ENCODE measurements around the gene NCBP3. TPM values are rescaled to one million over a fixed set of nuclear protein-coding genes. Genes with fewer than 3 reads are reported as not detected.
"Not testable (repeated sequence)": the region's sequence is repeated elsewhere in the genome, so short reads cannot be mapped to it uniquely, and the experiment has no call there.

The NCBP3 gene
- total RNA-seq, 2 donors from 2014 or later: 14.8 to 370 TPM

DNA sequence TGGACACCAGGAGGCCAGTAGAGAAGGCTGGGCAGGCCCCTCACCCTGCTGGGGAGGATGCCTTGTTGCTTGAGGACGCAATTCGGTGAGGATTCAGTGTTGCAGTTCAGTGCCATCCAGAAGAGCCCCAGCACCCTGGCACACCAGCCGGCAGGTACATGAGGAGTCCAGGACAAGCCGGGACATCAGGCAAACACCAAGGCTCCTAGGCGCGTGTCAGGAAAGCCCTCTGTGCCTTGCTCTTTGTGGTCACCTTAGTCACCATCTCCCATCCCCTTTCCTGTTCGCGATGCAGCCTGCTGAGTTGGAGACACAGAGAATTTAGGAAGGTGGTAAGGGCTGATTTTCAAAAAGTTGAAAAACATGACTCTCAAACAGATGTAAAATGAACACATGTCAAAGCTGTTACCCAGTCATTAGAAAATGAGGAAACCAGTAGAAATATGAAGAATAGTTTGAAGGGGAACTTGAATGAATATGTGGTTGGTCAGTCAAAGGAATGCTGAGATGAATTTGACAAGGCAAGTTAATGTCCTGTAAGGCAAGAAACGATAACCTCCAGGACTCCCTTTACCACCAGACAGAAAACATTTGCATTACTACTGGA is 2.3 kb upstream of the NCBP3 start:
- no peak overlapping the region for H3K27ac ChIP-seq
- H3K36me3 ChIP-seq: no peaks in the 10 kb centered on the region
- WGBS: 77% methylated on average over 9 of the region's 9 CpGs
- no peaks in the 10 kb centered on the region for H3K27me3 ChIP-seq (replicated peaks; ENCODE audit: insufficient read depth)
- peaks cover 5% of the 10 kb centered on the region for H3K4me1 ChIP-seq (replicated peaks)
- intact Hi-C loops (cut with DNase I): loop anchor here (5.0 kb wide), 1 partner anchor 111 kb away; no protein-coding TSS in a partner anchor
- H3K9me3 ChIP-seq: no peaks in the 10 kb centered on the region
- TF ChIP-seq, protein P1, sequence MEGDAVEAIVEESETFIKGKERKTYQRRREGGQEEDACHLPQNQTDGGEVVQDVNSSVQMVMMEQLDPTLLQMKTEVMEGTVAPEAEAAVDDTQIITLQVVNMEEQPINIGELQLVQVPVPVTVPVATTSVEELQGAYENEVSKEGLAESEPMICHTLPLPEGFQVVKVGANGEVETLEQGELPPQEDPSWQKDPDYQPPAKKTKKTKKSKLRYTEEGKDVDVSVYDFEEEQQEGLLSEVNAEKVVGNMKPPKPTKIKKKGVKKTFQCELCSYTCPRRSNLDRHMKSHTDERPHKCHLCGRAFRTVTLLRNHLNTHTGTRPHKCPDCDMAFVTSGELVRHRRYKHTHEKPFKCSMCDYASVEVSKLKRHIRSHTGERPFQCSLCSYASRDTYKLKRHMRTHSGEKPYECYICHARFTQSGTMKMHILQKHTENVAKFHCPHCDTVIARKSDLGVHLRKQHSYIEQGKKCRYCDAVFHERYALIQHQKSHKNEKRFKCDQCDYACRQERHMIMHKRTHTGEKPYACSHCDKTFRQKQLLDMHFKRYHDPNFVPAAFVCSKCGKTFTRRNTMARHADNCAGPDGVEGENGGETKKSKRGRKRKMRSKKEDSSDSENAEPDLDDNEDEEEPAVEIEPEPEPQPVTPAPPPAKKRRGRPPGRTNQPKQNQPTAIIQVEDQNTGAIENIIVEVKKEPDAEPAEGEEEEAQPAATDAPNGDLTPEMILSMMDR (IDR thresholded peaks at IDR 0.05): no peak
- TF ChIP-seq POLR2AphosphoS5 (IDR thresholded peaks at IDR 0.05) (no peak), POLR2A (IDR thresholded peaks at IDR 0.05) (no peak)
- H3K4me3 ChIP-seq: no peak overlapping the region
- DNase-seq (ENCODE audit: low spot score): no peak

DNA sequence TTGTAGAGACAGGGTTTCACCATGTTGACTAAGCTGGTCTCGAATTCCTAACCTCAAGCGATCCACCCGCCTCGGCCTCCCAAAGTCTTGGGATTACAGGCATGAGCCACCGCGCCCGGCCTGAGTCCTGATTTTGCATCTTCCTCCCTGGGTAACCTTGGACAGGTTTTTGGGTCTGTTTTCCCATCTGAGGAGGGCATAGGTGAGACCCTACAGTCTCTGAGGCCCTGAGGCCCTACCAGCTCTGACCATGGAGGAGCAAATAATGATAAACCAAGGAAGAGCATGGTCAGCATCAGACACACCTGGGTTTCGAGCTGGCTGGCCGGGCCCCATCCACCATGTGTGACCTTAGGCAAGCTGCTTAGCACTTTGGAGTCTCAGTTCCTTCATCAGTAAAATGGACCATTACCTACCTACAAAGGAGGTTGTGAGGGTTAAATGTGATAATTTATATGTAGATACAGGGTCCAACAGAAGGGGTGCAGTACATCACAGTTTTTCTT is 1.2 kb upstream of the NCBP3 start:
- peaks cover 5% of the 10 kb centered on the region for H3K4me1 ChIP-seq (replicated peaks)
- 97% methylated on average over 9 of the region's 9 CpGs for WGBS
- no peak overlapping the region for H3K4me3 ChIP-seq
- H3K9me3 ChIP-seq: no peaks in the 10 kb centered on the region
- no peak for DNase-seq (ENCODE audit: low spot score)
- H3K27me3 ChIP-seq (replicated peaks; ENCODE audit: insufficient read depth): no peaks in the 10 kb centered on the region
- intact Hi-C loops (cut with DNase I): loop anchor here (5.0 kb wide), 1 partner anchor 110 kb away; no protein-coding TSS in a partner anchor
- H3K36me3 ChIP-seq: no peaks in the 10 kb centered on the region
- H3K27ac ChIP-seq: no peak overlapping the region
- TF ChIP-seq, protein P1 (IDR thresholded peaks at IDR 0.05): no peak
- no peak for TF ChIP-seq POLR2A (IDR thresholded peaks at IDR 0.05)
- TF ChIP-seq POLR2AphosphoS5 (IDR thresholded peaks at IDR 0.05): no peak

DNA sequence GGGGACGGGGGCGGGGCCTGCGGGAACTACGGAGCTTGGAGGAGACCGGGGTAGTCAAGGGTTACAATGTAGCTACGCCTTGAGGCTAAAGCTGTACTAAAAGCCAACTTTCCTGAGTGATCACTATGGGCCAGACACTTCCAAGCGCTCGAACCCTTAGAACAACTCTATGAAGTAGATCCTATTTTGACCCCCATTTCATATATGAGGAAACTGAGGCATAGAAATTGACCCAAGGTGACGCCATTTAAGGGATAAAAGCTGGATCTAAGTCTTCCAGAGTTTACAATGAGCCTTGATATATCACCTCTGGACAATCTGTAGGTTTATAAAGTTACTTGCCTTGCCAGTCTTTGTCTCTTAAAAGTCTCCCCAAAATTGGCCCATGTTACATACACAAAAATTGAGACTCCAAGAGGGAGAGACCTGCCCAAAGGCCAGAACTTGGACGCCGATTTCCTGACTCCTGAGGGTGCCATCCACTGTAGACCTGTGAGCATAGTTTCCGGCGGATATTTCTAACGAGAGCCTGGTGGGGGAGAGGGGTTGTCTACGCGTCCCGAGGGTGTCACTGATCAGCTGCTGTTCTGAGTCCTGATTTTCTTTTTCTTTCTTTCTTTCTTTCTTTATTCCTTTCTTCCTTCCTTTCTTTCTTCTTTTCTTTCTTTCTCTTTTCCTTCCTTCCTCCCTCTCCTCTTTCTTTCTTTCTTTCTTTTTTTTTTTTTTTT is 555 bp upstream of the NCBP3 start:
- DNase-seq (ENCODE audit: low spot score): no peak
- TF ChIP-seq POLR2A (IDR thresholded peaks at IDR 0.05) (no peak), POLR2AphosphoS5 (IDR thresholded peaks at IDR 0.05) (no peak)
- TF ChIP-seq, protein P1 (IDR thresholded peaks at IDR 0.05): no peak
- Histone ChIP-seq H3K4me1 (replicated peaks) (peaks cover 5% of the 10 kb centered on the region), H3K4me3 (no peak overlapping the region), H3K36me3 (no peaks in the 10 kb centered on the region), H3K9me3 (no peaks in the 10 kb centered on the region), H3K27ac (no peak overlapping the region), H3K27me3 (replicated peaks; ENCODE audit: insufficient read depth) (no peaks in the 10 kb centered on the region)
- intact Hi-C loops (cut with DNase I): loop anchor here (5.0 kb wide), 1 partner anchor 109 kb away; no protein-coding TSS in a partner anchor
- 47% methylated on average over 17 of the region's 17 CpGs for WGBS

DNA sequence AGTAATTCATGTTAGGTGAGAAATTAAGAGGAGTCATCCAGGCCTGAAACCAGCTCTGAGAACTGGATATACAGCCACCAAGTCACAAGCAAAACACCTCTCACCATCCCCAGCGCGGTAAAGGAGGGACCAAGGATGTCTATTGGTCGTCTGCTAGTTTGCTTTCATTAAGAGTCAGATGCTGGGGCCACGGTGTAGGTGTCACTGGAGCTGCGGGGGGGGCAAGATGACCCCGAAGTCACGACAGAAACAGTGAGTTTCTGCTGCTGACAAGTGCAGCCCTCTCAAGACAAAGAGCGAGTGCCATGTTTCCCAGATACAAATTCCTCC is 790 bp downstream of the NCBP3 start:
- WGBS: 0% methylated on average over 8 of the region's 8 CpGs
- peaks cover 5% of the 10 kb centered on the region for H3K4me1 ChIP-seq (replicated peaks)
- DNase-seq (ENCODE audit: low spot score): no peak
- peak overlapping the region; percentile 80 to 93 for H3K4me3 ChIP-seq
- intact Hi-C loops (cut with DNase I): loop anchor here (5.0 kb wide), 1 partner anchor 108 kb away; no protein-coding TSS in a partner anchor
- H3K9me3 ChIP-seq: no peaks in the 10 kb centered on the region
- no peaks in the 10 kb centered on the region for H3K36me3 ChIP-seq
- H3K27ac ChIP-seq: peak overlapping the region; percentile 83 to 84
- TF ChIP-seq POLR2AphosphoS5 (IDR thresholded peaks at IDR 0.05): no peak
- TF ChIP-seq, protein P1 (IDR thresholded peaks at IDR 0.05): no peak
- TF ChIP-seq POLR2A (IDR thresholded peaks at IDR 0.05): no peak
- no peaks in the 10 kb centered on the region for H3K27me3 ChIP-seq (replicated peaks; ENCODE audit: insufficient read depth)

DNA sequence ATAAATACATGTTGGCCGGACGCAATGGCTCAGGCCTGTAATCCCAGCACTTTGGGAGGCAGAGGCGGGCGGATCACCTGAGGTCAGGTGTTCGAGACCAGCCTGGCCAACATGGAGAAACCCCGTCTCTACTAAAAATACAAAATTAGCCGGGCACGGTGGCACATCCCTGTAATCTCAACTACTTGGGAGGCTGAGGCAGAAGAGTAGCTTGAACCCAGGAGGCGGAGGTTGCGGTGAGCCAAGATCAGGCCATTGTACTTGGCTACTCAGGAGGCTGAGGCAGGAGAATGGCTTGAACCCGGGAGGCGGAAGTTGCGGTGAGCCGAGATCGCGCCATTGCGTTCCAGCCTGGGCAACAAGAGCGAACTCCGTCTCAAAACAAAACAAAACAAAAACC is 1.5 kb downstream of the NCBP3 start:
- H3K27ac ChIP-seq; H3K4me3 ChIP-seq; H3K9me3 ChIP-seq; H3K36me3 ChIP-seq; DNase-seq (ENCODE audit: low spot score); intact Hi-C loops (cut with DNase I); H3K27me3 ChIP-seq (replicated peaks; ENCODE audit: insufficient read depth); H3K4me1 ChIP-seq (replicated peaks): not testable (repeated sequence)
- 94% methylated on average over 19 of the region's 19 CpGs for WGBS

All from prostate gland (tissue), 2 donors.